ENCODE measurements around the gene DNAJB8.

DNA sequence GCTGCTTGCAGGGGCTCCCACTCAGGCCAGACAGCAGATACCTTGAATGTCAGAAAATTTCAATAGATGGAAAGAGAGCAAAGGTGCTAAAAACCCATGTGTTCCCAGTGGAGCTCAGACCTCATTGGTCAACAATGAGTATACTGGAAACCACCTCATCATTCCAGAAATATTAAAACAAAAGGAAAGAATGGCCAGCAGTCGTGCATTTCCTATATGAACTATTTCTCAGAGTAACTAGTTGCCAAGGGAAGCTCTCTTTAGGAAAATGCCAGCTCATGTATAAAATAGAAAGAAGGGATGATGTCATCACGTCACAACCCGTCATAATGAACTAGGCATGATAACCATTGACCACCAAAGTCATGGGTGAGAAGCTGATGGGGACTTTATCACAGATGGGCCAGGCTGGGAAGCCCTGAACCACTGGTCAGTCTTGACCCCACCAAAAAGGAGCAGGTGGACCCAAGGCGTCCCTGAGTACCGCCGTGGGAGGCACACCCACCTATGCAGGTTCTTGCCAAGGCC lies 17.5 kb downstream of the DNAJB8 start:
- TF ChIP-seq, protein P1, sequence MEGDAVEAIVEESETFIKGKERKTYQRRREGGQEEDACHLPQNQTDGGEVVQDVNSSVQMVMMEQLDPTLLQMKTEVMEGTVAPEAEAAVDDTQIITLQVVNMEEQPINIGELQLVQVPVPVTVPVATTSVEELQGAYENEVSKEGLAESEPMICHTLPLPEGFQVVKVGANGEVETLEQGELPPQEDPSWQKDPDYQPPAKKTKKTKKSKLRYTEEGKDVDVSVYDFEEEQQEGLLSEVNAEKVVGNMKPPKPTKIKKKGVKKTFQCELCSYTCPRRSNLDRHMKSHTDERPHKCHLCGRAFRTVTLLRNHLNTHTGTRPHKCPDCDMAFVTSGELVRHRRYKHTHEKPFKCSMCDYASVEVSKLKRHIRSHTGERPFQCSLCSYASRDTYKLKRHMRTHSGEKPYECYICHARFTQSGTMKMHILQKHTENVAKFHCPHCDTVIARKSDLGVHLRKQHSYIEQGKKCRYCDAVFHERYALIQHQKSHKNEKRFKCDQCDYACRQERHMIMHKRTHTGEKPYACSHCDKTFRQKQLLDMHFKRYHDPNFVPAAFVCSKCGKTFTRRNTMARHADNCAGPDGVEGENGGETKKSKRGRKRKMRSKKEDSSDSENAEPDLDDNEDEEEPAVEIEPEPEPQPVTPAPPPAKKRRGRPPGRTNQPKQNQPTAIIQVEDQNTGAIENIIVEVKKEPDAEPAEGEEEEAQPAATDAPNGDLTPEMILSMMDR (IDR thresholded peaks at IDR 0.05; ENCODE audit: insufficient read depth, low read depth, low read length) = no peak
- no peak for TF ChIP-seq EZH2 (IDR thresholded peaks at IDR 0.05; ENCODE audit: insufficient read depth, low read length)
